Neural progenitor cell (in vitro differentiated cells): ENCODE results near the gene TEPSIN. TPM values are rescaled to one million over a fixed set of nuclear protein-coding genes. Genes with fewer than 3 reads are reported as not detected.

Source experiments
- DNase-seq: peaks from one replicate; pipeline ENCODE4 v3.0.0-alpha.2; 2016; ENCODE audit warnings: low spot score
- H2AFZ ChIP-seq: fragments of 200-600 bp; sonication (generic); replicated peaks from 2 replicates; pipeline ENCODE4 v1.6.1; 2016; ENCODE audit warnings: antibody characterized with exemption
- H3F3A ChIP-seq: fragments of 200-600 bp; sonication (generic); 2 replicates; pipeline ENCODE4 v1.6.1; 2016; ENCODE audit warnings: antibody characterized with exemption, low read depth
- H3K27ac ChIP-seq: fragments of 200-600 bp; sonication (generic); 2 replicates; pipeline ENCODE4 v1.5.1; 2016; ENCODE audit warnings: mild to moderate bottlenecking
- H3K27me3 ChIP-seq: fragments of 200-600 bp; sonication (generic); 2 replicates; pipeline ENCODE4 v1.6.1; 2016; ENCODE audit warnings: mild to moderate bottlenecking, moderate library complexity
- H3K36me3 ChIP-seq: fragments of 200-600 bp; sonication (generic); 2 replicates; pipeline ENCODE4 v1.5.1; 2016
- H3K4me1 ChIP-seq: fragments of 200-600 bp; sonication (generic); 2 replicates; pipeline ENCODE4 v1.6.1; 2016; ENCODE audit warnings: mixed run types
- H3K4me2 ChIP-seq: fragments of 200-600 bp; sonication (generic); 2 replicates; pipeline ENCODE4 v1.6.1; 2016
- H3K4me3 ChIP-seq: fragments of 200-600 bp; sonication (generic); 2 replicates; pipeline ENCODE4 v1.5.1; 2016
- H3K79me2 ChIP-seq: fragments of 200-600 bp; sonication (generic); 2 replicates; pipeline ENCODE4 v1.6.1; 2016; ENCODE audit warnings: low read depth
- H3K9ac ChIP-seq: fragments of 200-600 bp; sonication (generic); 2 replicates; pipeline ENCODE4 v1.6.1; 2016
- H3K9me3 ChIP-seq: fragments of 200-600 bp; sonication (generic); 2 replicates; pipeline ENCODE4 v1.5.1; 2016; ENCODE audit warnings: low read depth
- H4K20me1 ChIP-seq: fragments of 200-600 bp; sonication (generic); 2 replicates; pipeline ENCODE4 v1.6.1; 2016; ENCODE audit warnings: low read depth
- H3K27ac Mint-ChIP-seq: 3 replicates; pipeline ENCODE4 v1.8.0; 2021; ENCODE audit warnings: mixed read lengths
- H3K27me3 Mint-ChIP-seq: 2 replicates; pipeline ENCODE4 v1.8.0; 2022; ENCODE audit warnings: low read depth, mild to moderate bottlenecking, inconsistent platforms, moderate library complexity, mixed read lengths; ENCODE audit not compliant: insufficient read depth
- H3K36me3 Mint-ChIP-seq: 3 replicates; pipeline ENCODE4 v1.8.0; 2021; ENCODE audit warnings: mixed read lengths
- H3K4me1 Mint-ChIP-seq: 3 replicates; pipeline ENCODE4 v1.8.0; 2021; ENCODE audit warnings: mixed read lengths
- H3K4me3 Mint-ChIP-seq: 3 replicates; pipeline ENCODE4 v1.8.0; 2021; ENCODE audit warnings: mild to moderate bottlenecking, moderate library complexity, mixed read lengths
- H3K9me3 Mint-ChIP-seq: 3 replicates; pipeline ENCODE4 v1.8.0; 2020; ENCODE audit warnings: mixed read lengths
- EZH2 ChIP-seq: fragments of 200-600 bp; sonication (generic); IDR thresholded peaks from 2 replicates; pipeline ENCODE4 v1.6.1; 2017; ENCODE audit warnings: antibody characterized with exemption, mild to moderate bottlenecking, moderate library complexity
- EZH2phosphoT487 ChIP-seq: fragments of 200-600 bp; sonication (generic); IDR thresholded peaks from 2 replicates; pipeline ENCODE4 v1.6.1; 2017; ENCODE audit warnings: antibody characterized with exemption
- total RNA-seq: library from RNA; depleted of rRNA; stranded (reverse); fragments of >200 nt; gene quantifications from 2 replicates; pipeline ENCODE4 v1.2.3, GENCODE V29; 2015; ENCODE audit warnings: low replicate concordance
- TF ChIP-seq, protein P1 (sequence below): fragments of 200-600 bp; sonication (generic); IDR thresholded peaks from 2 replicates; pipeline ENCODE4 v1.5.1; 2017; ENCODE audit warnings: antibody characterized with exemption, mild to moderate bottlenecking

Gene TEPSIN
- total RNA-seq, 1 donor from 2014 or later, result 20.6 TPM

GRCh38 chr17:81194225-81194760, 44.6 kb downstream of the TEPSIN start:
- Histone ChIP-seq H3K4me1 (no peaks in the 10 kb centered on the region), H3F3A (no peaks in the 10 kb centered on the region), H3K4me2 (no peak overlapping the region), H3K27ac (no peak overlapping the region), H3K36me3 (no peaks in the 10 kb centered on the region), H4K20me1 (no peaks in the 10 kb centered on the region), H3K4me3 (no peak overlapping the region), H2AFZ (no peak overlapping the region), H3K9ac (no peak overlapping the region), H3K27me3 (no peaks in the 10 kb centered on the region), H3K9me3 (no peaks in the 10 kb centered on the region), H3K79me2 (no peaks in the 10 kb centered on the region)
- Mint-ChIP-seq H3K9me3 (no peaks in the 10 kb centered on the region), H3K27ac (no peak overlapping the region), H3K4me1 (no peaks in the 10 kb centered on the region), H3K27me3 (no peaks in the 10 kb centered on the region), H3K4me3 (no peak overlapping the region), H3K36me3 (peaks cover 2% of the 10 kb centered on the region)
- TF ChIP-seq EZH2 (no peak), EZH2phosphoT487 (no peak)
- TF ChIP-seq, protein P1, sequence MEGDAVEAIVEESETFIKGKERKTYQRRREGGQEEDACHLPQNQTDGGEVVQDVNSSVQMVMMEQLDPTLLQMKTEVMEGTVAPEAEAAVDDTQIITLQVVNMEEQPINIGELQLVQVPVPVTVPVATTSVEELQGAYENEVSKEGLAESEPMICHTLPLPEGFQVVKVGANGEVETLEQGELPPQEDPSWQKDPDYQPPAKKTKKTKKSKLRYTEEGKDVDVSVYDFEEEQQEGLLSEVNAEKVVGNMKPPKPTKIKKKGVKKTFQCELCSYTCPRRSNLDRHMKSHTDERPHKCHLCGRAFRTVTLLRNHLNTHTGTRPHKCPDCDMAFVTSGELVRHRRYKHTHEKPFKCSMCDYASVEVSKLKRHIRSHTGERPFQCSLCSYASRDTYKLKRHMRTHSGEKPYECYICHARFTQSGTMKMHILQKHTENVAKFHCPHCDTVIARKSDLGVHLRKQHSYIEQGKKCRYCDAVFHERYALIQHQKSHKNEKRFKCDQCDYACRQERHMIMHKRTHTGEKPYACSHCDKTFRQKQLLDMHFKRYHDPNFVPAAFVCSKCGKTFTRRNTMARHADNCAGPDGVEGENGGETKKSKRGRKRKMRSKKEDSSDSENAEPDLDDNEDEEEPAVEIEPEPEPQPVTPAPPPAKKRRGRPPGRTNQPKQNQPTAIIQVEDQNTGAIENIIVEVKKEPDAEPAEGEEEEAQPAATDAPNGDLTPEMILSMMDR, result no peak
- no peak for DNase-seq

DNA sequence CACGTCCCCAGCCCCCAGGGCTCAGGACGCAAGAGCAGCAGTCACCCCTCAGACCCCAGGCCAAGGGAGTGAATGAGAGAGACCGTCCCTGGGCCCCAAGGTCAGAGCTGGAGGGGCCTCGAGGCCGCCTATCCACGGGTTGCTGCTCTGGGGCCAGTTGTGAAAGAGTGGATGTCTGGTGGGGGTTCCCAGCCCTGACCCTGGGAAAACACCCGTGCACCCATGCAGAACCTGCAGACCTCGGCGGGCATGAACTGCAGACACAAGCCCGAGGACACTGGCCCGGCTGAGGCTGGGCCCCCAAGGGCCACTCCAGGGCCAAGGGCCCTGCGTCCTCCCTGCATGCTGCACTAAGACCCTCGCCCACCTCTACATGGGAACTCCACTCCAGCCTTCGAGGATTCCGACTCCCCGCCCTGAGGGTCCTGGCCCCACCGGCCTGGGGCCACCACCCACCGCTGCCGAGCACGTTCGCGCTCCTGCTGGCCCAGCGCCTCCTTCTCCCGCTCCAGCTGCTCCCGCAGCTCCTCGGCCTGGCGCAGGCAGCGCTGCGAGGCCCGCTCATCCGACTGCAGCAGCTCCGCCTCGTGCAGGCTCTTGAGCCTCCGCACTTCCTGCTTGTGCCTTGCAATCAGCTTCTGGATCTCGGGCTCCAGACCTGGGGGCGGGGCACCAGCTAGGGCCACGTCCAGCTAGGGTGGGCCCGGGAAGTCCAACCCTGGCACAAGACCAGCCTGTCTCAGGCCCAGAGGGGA, 45.2 kb downstream of the TEPSIN start:
- no peak overlapping the region for H3K27ac ChIP-seq
- H3K27me3 ChIP-seq, result no peaks in the 10 kb centered on the region
- H2AFZ ChIP-seq, result no peak overlapping the region
- H3K27me3 Mint-ChIP-seq, result no peaks in the 10 kb centered on the region
- no peak overlapping the region for H3K27ac Mint-ChIP-seq
- H3K9ac ChIP-seq, result no peak overlapping the region
- no peaks in the 10 kb centered on the region for H3K79me2 ChIP-seq
- TF ChIP-seq EZH2 (no peak), EZH2phosphoT487 (no peak)
- TF ChIP-seq, protein P1, result no peak
- no peak for DNase-seq
- H3K9me3 Mint-ChIP-seq, result no peaks in the 10 kb centered on the region
- peaks cover 2% of the 10 kb centered on the region for H3K36me3 Mint-ChIP-seq
- H3K36me3 ChIP-seq, result no peaks in the 10 kb centered on the region
- no peaks in the 10 kb centered on the region for H3K9me3 ChIP-seq
- H3K4me1 Mint-ChIP-seq, result no peaks in the 10 kb centered on the region
- H3K4me3 Mint-ChIP-seq, result no peak overlapping the region
- no peak overlapping the region for H3K4me2 ChIP-seq
- no peak overlapping the region for H3K4me3 ChIP-seq
- H3K4me1 ChIP-seq, result no peaks in the 10 kb centered on the region
- no peaks in the 10 kb centered on the region for H4K20me1 ChIP-seq
- H3F3A ChIP-seq, result no peaks in the 10 kb centered on the region

DNA sequence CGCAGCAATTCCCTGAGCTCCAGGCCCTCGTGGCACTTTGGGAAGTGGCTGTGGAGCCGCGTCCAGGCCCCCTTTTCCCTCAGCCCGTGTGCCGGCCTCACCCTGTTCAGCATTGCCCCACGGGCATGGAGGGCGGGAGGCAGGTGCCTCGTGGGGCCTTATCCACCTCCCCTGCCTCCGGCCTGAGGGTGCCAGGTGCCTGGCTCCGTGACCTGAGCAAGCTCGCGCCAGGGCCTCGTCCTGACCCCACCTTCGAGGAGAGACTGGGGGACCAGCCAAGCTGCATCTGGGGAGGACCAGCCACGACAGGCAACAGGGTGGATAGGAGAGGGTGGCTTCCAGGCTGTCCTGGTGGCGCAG, 45.8 kb downstream of the TEPSIN start:
- no peaks in the 10 kb centered on the region for H3K36me3 ChIP-seq
- no peaks in the 10 kb centered on the region for H3K4me1 Mint-ChIP-seq
- no peak overlapping the region for H3K9ac ChIP-seq
- H3K27me3 Mint-ChIP-seq, result no peaks in the 10 kb centered on the region
- H3K4me3 ChIP-seq, result no peak overlapping the region
- H3K27ac ChIP-seq, result no peak overlapping the region
- H4K20me1 ChIP-seq, result no peaks in the 10 kb centered on the region
- TF ChIP-seq, protein P1, result no peak
- TF ChIP-seq EZH2phosphoT487, result no peak
- no peak for TF ChIP-seq EZH2
- no peaks in the 10 kb centered on the region for H3K79me2 ChIP-seq
- H3K4me3 Mint-ChIP-seq, result no peak overlapping the region
- DNase-seq, result no peak
- H3K27me3 ChIP-seq, result no peaks in the 10 kb centered on the region
- no peak overlapping the region for H3K4me2 ChIP-seq
- H3K4me1 ChIP-seq, result no peaks in the 10 kb centered on the region
- no peaks in the 10 kb centered on the region for H3K9me3 Mint-ChIP-seq
- no peaks in the 10 kb centered on the region for H3K9me3 ChIP-seq
- H3K27ac Mint-ChIP-seq, result no peak overlapping the region
- no peak overlapping the region for H2AFZ ChIP-seq
- no peaks in the 10 kb centered on the region for H3K36me3 Mint-ChIP-seq
- no peaks in the 10 kb centered on the region for H3F3A ChIP-seq
